Measurements from ENCODE around the gene PTAR1. TPM values are rescaled to one million over a fixed set of nuclear protein-coding genes. Genes with fewer than 3 reads are reported as not detected.

The PTAR1 gene
- total and polyA plus RNA-seq, 2 donors from 2014 or later: 7.7 to 61.4 TPM

- H3K4me1 ChIP-seq (ENCODE audit: control insufficient read depth in 2 of 3, insufficient read depth in 2 of 3, low read depth in 1 of 3, low read length in 3 of 3): peaks cover 0 to 31% (median 18%) of the 10 kb centered on the region in 3 donors
- no peaks in the 10 kb centered on the region for H3K9me3 ChIP-seq (ENCODE audit: control insufficient read depth in 2 of 3, insufficient read depth in 1 of 3, low read length in 3 of 3)
- intact Hi-C loops (cut with DNase I): no loop called here
- H3K9ac ChIP-seq (ENCODE audit: low read length in 3 of 3): no peak overlapping the region
- no peak overlapping the region for H3K27ac ChIP-seq (ENCODE audit: low read depth in 2 of 2, low read length in 2 of 2)
- peak in 1 of 5 donors; percentile 12 for DNase-seq
- H3K36me3 ChIP-seq (ENCODE audit: control insufficient read depth in 2 of 3, insufficient read depth in 3 of 3, low read length in 3 of 3): peaks cover 0 to 3% (median 0%) of the 10 kb centered on the region in 3 donors
- no peak for FAIRE-seq
- TF ChIP-seq, protein P1, sequence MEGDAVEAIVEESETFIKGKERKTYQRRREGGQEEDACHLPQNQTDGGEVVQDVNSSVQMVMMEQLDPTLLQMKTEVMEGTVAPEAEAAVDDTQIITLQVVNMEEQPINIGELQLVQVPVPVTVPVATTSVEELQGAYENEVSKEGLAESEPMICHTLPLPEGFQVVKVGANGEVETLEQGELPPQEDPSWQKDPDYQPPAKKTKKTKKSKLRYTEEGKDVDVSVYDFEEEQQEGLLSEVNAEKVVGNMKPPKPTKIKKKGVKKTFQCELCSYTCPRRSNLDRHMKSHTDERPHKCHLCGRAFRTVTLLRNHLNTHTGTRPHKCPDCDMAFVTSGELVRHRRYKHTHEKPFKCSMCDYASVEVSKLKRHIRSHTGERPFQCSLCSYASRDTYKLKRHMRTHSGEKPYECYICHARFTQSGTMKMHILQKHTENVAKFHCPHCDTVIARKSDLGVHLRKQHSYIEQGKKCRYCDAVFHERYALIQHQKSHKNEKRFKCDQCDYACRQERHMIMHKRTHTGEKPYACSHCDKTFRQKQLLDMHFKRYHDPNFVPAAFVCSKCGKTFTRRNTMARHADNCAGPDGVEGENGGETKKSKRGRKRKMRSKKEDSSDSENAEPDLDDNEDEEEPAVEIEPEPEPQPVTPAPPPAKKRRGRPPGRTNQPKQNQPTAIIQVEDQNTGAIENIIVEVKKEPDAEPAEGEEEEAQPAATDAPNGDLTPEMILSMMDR (IDR thresholded peaks at IDR 0.05; ENCODE audit: borderline replicate concordance, extremely low read depth, insufficient read depth): peak; percentile 16
- no peak overlapping the region for H3K4me3 ChIP-seq (ENCODE audit: low read length in 3 of 3)
- no peaks in the 10 kb centered on the region for H3K27me3 ChIP-seq (ENCODE audit: control insufficient read depth, insufficient read depth, low read length)
Measured at GRCh38 chr9:69745716-69746437, 13.9 kb downstream of the PTAR1 start.

GRCh38 chr9:69744688-69745380 is 15.0 kb downstream of the PTAR1 start:
- intact Hi-C loops (cut with DNase I): no loop called here
- no peak for DNase-seq
- TF ChIP-seq, protein P1 (IDR thresholded peaks at IDR 0.05; ENCODE audit: borderline replicate concordance, extremely low read depth, insufficient read depth): no peak
- FAIRE-seq: no peak
- Histone ChIP-seq H3K27ac (ENCODE audit: low read depth in 2 of 2, low read length in 2 of 2) (no peak overlapping the region), H3K9me3 (ENCODE audit: control insufficient read depth in 2 of 3, insufficient read depth in 1 of 3, low read length in 3 of 3) (no peaks in the 10 kb centered on the region), H3K36me3 (ENCODE audit: control insufficient read depth in 2 of 3, insufficient read depth in 3 of 3, low read length in 3 of 3) (peaks cover 0 to 5% (median 3%) of the 10 kb centered on the region in 3 donors), H3K27me3 (ENCODE audit: control insufficient read depth, insufficient read depth, low read length) (no peaks in the 10 kb centered on the region), H3K4me3 (ENCODE audit: low read length in 3 of 3) (no peak overlapping the region), H3K4me1 (ENCODE audit: control insufficient read depth in 2 of 3, insufficient read depth in 2 of 3, low read depth in 1 of 3, low read length in 3 of 3) (peaks cover 0 to 31% (median 17%) of the 10 kb centered on the region in 3 donors), H3K9ac (ENCODE audit: low read length in 3 of 3) (no peak overlapping the region)

- TF ChIP-seq, protein P1 (IDR thresholded peaks at IDR 0.05; ENCODE audit: borderline replicate concordance, extremely low read depth, insufficient read depth): no peak
Measured at GRCh38 chr9:69743930-69744329, 15.9 kb downstream of the PTAR1 start.

More at GRCh38 chr9:69743930-69744329, 15.9 kb downstream of the PTAR1 start:
- Histone ChIP-seq H3K27ac (ENCODE audit: low read depth in 2 of 2, low read length in 2 of 2) (no peak overlapping the region), H3K36me3 (ENCODE audit: control insufficient read depth in 2 of 3, insufficient read depth in 3 of 3, low read length in 3 of 3) (peaks cover 0 to 5% (median 3%) of the 10 kb centered on the region in 3 donors), H3K9me3 (ENCODE audit: control insufficient read depth in 2 of 3, insufficient read depth in 1 of 3, low read length in 3 of 3) (no peaks in the 10 kb centered on the region), H3K4me1 (ENCODE audit: control insufficient read depth in 2 of 3, insufficient read depth in 2 of 3, low read depth in 1 of 3, low read length in 3 of 3) (peaks cover 0 to 23% (median 14%) of the 10 kb centered on the region in 3 donors), H3K4me3 (ENCODE audit: low read length in 3 of 3) (no peak overlapping the region), H3K9ac (ENCODE audit: low read length in 3 of 3) (no peak overlapping the region), H3K27me3 (ENCODE audit: control insufficient read depth, insufficient read depth, low read length) (no peaks in the 10 kb centered on the region)
- DNase-seq (no peak), FAIRE-seq (no peak)
- intact Hi-C loops (cut with DNase I): no loop called here
